Superior temporal gyrus (tissue), 1 donor: Measurements from ENCODE around the gene CDC25A.

Experiments
- DNase-seq: peaks from one replicate; pipeline ENCODE4 v3.0.0-alpha.2; 2016; ENCODE audit errors: extremely low spot score

Gene CDC25A

GRCh38 chr3:48196611-48197010 is 8.4 kb upstream of the CDC25A start:
- no peak for DNase-seq

- DNase-seq = peak; percentile 80
These were observed 6.3 kb upstream of the CDC25A start for GRCh38 chr3:48194446-48195071.

GRCh38 chr3:48190911-48191310 is 2.7 kb upstream of the CDC25A start:
- no peak for DNase-seq

GRCh38 chr3:48189321-48189720 is 1.1 kb upstream of the CDC25A start:
- DNase-seq = no peak

- DNase-seq = no peak
These were observed 495 bp downstream of the CDC25A start for GRCh38 chr3:48187579-48188265.

- no peak for DNase-seq
These were observed 977 bp downstream of the CDC25A start for GRCh38 chr3:48187301-48187578.

GRCh38 chr3:48186631-48187300 is 1.5 kb downstream of the CDC25A start:
- DNase-seq = no peak

- no peak for DNase-seq
These were observed 3.1 kb downstream of the CDC25A start for GRCh38 chr3:48185129-48185528.

- no peak for DNase-seq
These were observed 3.9 kb downstream of the CDC25A start for GRCh38 chr3:48184299-48184698.

GRCh38 chr3:48180531-48181253 is 7.5 kb downstream of the CDC25A start:
- no peak for DNase-seq

- no peak for DNase-seq
These were observed 8.2 kb downstream of the CDC25A start for GRCh38 chr3:48180021-48180420.

GRCh38 chr3:48178072-48178471 is 10.1 kb downstream of the CDC25A start:
- DNase-seq = no peak

GRCh38 chr3:48157950-48158376 is 30.3 kb downstream of the CDC25A start:
- peak; percentile 54 for DNase-seq

GRCh38 chr3:48157202-48157840 is 30.9 kb downstream of the CDC25A start:
- no peak for DNase-seq

- DNase-seq = no peak
These were observed 32.1 kb downstream of the CDC25A start for GRCh38 chr3:48156163-48156562.

GRCh38 chr3:48155122-48155521 is 33.1 kb downstream of the CDC25A start:
- DNase-seq = no peak

GRCh38 chr3:48151807-48152427 is 36.3 kb downstream of the CDC25A start:
- no peak for DNase-seq

- peak; percentile 80 for DNase-seq
These were observed 37.0 kb downstream of the CDC25A start for GRCh38 chr3:48151058-48151806.

- DNase-seq = no peak
These were observed 44.2 kb downstream of the CDC25A start for GRCh38 chr3:48143992-48144391.

- no peak for DNase-seq
These were observed 44.6 kb downstream of the CDC25A start for GRCh38 chr3:48143567-48143966.

GRCh38 chr3:48142316-48142870 is 45.8 kb downstream of the CDC25A start:
- no peak for DNase-seq
